K562 (cell line): ENCODE measurements around the gene ITIH6. TPM values are rescaled to one million over a fixed set of nuclear protein-coding genes. Genes with fewer than 3 reads are reported as not detected.

Experiments used
- ATAC-seq: fragments of 200-7000 bp; cut with Tn5 transposase; 3 replicates; pipeline ENCODE4 v1.9.1; 2020; ENCODE audit warnings: moderate library complexity
- BruUV-seq: library from RNA; stranded (reverse); fragments of 400-500 nt; replicated peaks from 2 replicates; lab custom pipeline; 2021; lab: Mats Ljungman, UMichigan
- CTCF ChIA-PET: fragments of 300-600 bp; formaldehyde crosslinking; extraction: SDS; loops from one replicate; lab custom pipeline; 2021; ENCODE audit warnings: low intra/inter-chr PET ratio; lab: Yijun Ruan, JAX
- POLR2A ChIA-PET: fragments of 300-600, 350-650 bp; sonication (Branson Sonifier 250); formaldehyde crosslinking; extraction: SDS; loops from one replicate; lab custom pipeline; 2021; ENCODE audit warnings: antibody characterized with exemption, inconsistent platforms; lab: Yijun Ruan, JAX
- DNase-seq, 4 experiments: peaks; one replicate each; pipeline versions ENCODE4 v3.0.0 to v3.0.0-alpha.2; 2011 to 2018; ENCODE audit warnings: low spot score in 3 of 4, mixed read lengths in 3 of 4; ENCODE audit errors: extremely low read depth in 1 of 4
- FAIRE-seq: peaks from 2 replicates; lab custom pipeline; 2011; peaks lifted over from hg19 to GRCh38; lab: Jason Lieb, UNC
- H2AFZ ChIP-seq: 2 replicates; pipeline ENCODE4 v1.6.0; 2011; ENCODE audit warnings: low read depth, low read length, control low read depth, inconsistent platforms
- H3K27ac ChIP-seq: fragments of 200-600 bp; 3 replicates; pipeline ENCODE4 v1.8.0; 2011; ENCODE audit warnings: low read depth, mild to moderate bottlenecking, control low read depth, inconsistent platforms, low read length, moderate library complexity, mixed read lengths; ENCODE audit errors: extremely low read depth
- H3K27me3 ChIP-seq, 2 experiments: fragments of 300-600 bp in 1 of 2; 2 replicates in 1 of 2; 3 replicates in 1 of 2; pipeline versions ENCODE4 v1.6.0 to v1.8.0; 2011; ENCODE audit warnings: inconsistent platforms in 2 of 2, low read length in 2 of 2, mild to moderate bottlenecking in 1 of 2, mixed read lengths in 1 of 2, moderate library complexity in 1 of 2; ENCODE audit not compliant: control insufficient read depth in 2 of 2, insufficient read depth in 2 of 2
- H3K36me3 ChIP-seq: fragments of 300-600 bp; 3 replicates; pipeline ENCODE4 v1.8.0; 2011; ENCODE audit warnings: mild to moderate bottlenecking, low read length, inconsistent platforms; ENCODE audit not compliant: control insufficient read depth, insufficient read depth
- H3K4me1 ChIP-seq, 2 experiments: fragments of 200-600 bp in 1 of 2; replicated peaks in 1 of 2; 2 replicates in 1 of 2; 3 replicates in 1 of 2; pipeline versions ENCODE4 v1.5.1 to v1.8.0; 2011; ENCODE audit warnings: inconsistent platforms in 2 of 2, low read length in 2 of 2, mild to moderate bottlenecking in 1 of 2, mixed read lengths in 1 of 2, moderate library complexity in 1 of 2; ENCODE audit not compliant: control insufficient read depth in 2 of 2, insufficient read depth in 2 of 2
- H3K4me2 ChIP-seq: 2 replicates; pipeline ENCODE4 v1.6.1; 2011; ENCODE audit warnings: low read length, control low read depth, inconsistent platforms, mixed read lengths; ENCODE audit not compliant: insufficient read depth
- H3K4me3 ChIP-seq: fragments of 200-600 bp; sonication (generic), shearing (Covaris generic); 2 replicates; pipeline ENCODE4 v1.5.1; 2016; ENCODE audit warnings: control low read depth, inconsistent platforms
- H3K79me2 ChIP-seq: fragments of 200-600 bp; 3 replicates; pipeline ENCODE4 v1.8.0; 2011; ENCODE audit warnings: low read length, inconsistent platforms; ENCODE audit not compliant: control insufficient read depth, insufficient read depth
- H3K9ac ChIP-seq, 2 experiments: 2 replicates each; pipeline versions ENCODE4 v1.6.0 to v1.6.1; 2011; ENCODE audit warnings: low read depth in 2 of 2, low read length in 2 of 2, control low read depth in 1 of 2, inconsistent platforms in 1 of 2, mild to moderate bottlenecking in 1 of 2, mixed read lengths in 1 of 2; ENCODE audit not compliant: insufficient read depth in 1 of 2
- H3K9me1 ChIP-seq: one replicate; pipeline ENCODE4 v1.6.0; 2011; ENCODE audit warnings: inconsistent platforms, mild to moderate bottlenecking, low read length, moderate library complexity; ENCODE audit not compliant: control insufficient read depth, insufficient read depth
- H3K9me3 ChIP-seq: replicated peaks from 2 replicates; pipeline ENCODE4 v1.5.1; 2011; ENCODE audit warnings: low read depth, low read length, inconsistent platforms; ENCODE audit not compliant: control insufficient read depth, insufficient read depth
- H4K20me1 ChIP-seq: replicated peaks from 2 replicates; pipeline ENCODE4 v1.6.1; 2011; ENCODE audit warnings: low read length, inconsistent platforms, mixed read lengths; ENCODE audit not compliant: control insufficient read depth, insufficient read depth
- EZH2 ChIP-seq: IDR thresholded peaks from 2 replicates; pipeline ENCODE4 v1.6.1; 2012; ENCODE audit warnings: low read depth, mild to moderate bottlenecking, inconsistent platforms, low read length, borderline replicate concordance
- GATA2 ChIP-seq: sonication (generic); formaldehyde crosslinking; IDR thresholded peaks from 2 replicates; pipeline ENCODE4 v1.4.0; 2020; ENCODE audit warnings: mild to moderate bottlenecking, missing genetic modification reagents
- ILK ChIP-seq: fragments of 450-650 bp; IDR thresholded peaks from 2 replicates; pipeline ENCODE4 v1.6.1; 2016; ENCODE audit warnings: missing genetic modification characterization, low read depth, mild to moderate bottlenecking, missing compliant biosample characterization, moderate library complexity, borderline replicate concordance
- MCM2 ChIP-seq: fragments of 450-650 bp; IDR thresholded peaks from 2 replicates; pipeline ENCODE4 v1.6.1; 2017; ENCODE audit warnings: low read depth, mild to moderate bottlenecking
- NFATC3 ChIP-seq: fragments of 450-650 bp; IDR thresholded peaks from 2 replicates; pipeline ENCODE4 v1.6.1; 2017; ENCODE audit warnings: mild to moderate bottlenecking
- NR4A1 ChIP-seq, 2 experiments: fragments of 250-450 bp in 1 of 2; fragments of 450-650 bp in 1 of 2; sonication (Bioruptor Pico) in 1 of 2; IDR thresholded peaks; 2 replicates each; pipeline versions ENCODE4 v1.4.0 to v1.6.1; 2016 to 2020; ENCODE audit warnings: mild to moderate bottlenecking in 2 of 2, missing compliant biosample characterization in 1 of 2, missing genetic modification characterization in 1 of 2, moderate library complexity in 1 of 2
- SNRNP70 ChIP-seq: fragments of 200-400 bp; formaldehyde crosslinking; optimal IDR thresholded peaks from 2 replicates; pipeline ENCODE3; 2017; ENCODE audit warnings: low read depth, low read length
- TRIM28 ChIP-seq: fragments of 450-650 bp; IDR thresholded peaks from 2 replicates; pipeline ENCODE4 v1.6.1; 2017
- ZBTB8A ChIP-seq: fragments of 450-650 bp; IDR thresholded peaks from 2 replicates; pipeline ENCODE4 v1.6.1; 2018; ENCODE audit warnings: mild to moderate bottlenecking, moderate library complexity; ENCODE audit not compliant: partially characterized antibody
- ZKSCAN3 ChIP-seq: fragments of 250-450 bp; sonication (Bioruptor Pico); IDR thresholded peaks from 2 replicates; pipeline ENCODE4 v1.4.0; 2020
- ZNF239 ChIP-seq: fragments of 250-450 bp; sonication (Bioruptor Pico); IDR thresholded peaks from 2 replicates; pipeline ENCODE4 v1.4.0; 2020; ENCODE audit warnings: mild to moderate bottlenecking
- ZNF431 ChIP-seq: sonication (generic); formaldehyde crosslinking; IDR thresholded peaks from 2 replicates; pipeline ENCODE4 v1.8.0; 2022; ENCODE audit warnings: mild to moderate bottlenecking, missing genetic modification reagents
- ZNF707 ChIP-seq: fragments of 250-450 bp; sonication (Bioruptor Pico); conservative IDR thresholded peaks from 2 replicates; pipeline ENCODE4 v1.8.0; 2022; ENCODE audit warnings: inconsistent platforms, mild to moderate bottlenecking, moderate library complexity
- ZNF780A ChIP-seq: fragments of 250-450 bp; sonication (Bioruptor Pico); IDR thresholded peaks from 2 replicates; pipeline ENCODE4 v1.5.0; 2021; ENCODE audit warnings: mild to moderate bottlenecking
- WGBS: fragments of 100-300 bp; shearing (Covaris generic); methylation state at CpG from one replicate; pipeline ENCODE4 v1.1.6; 2016; ENCODE audit warnings: low coverage, mixed read lengths; ENCODE audit not compliant: insufficient coverage; ENCODE audit errors: missing lambda C conversion rate; 5-methylcytosine and 5-hydroxymethylcytosine counted together
- in situ Hi-C: fragments of 300-500 bp; cut with MboI; formaldehyde crosslinking; loops from 4 replicates; pipeline ENCODE4 v1.15.0; 2018; ENCODE audit warnings: inconsistent platforms, mixed read lengths
- intact Hi-C: fragments of 100-400 bp; cut with micrococcal nuclease; formaldehyde crosslinking; loops from 2 replicates; pipeline ENCODE4 v1.14.2; 2022
- polyA plus RNA-seq, 8 experiments: library from polyadenylated mRNA; depleted of rRNA in 4 of 8; stranded (reverse) in 5 of 8; unstranded in 3 of 8; fragments of >200 nt; fragmentation: Nextera tagmentation in 2 of 8; fragmentation: Illumina TruSeq in 1 of 8; extraction: Ambion mirVana in 2 of 8; extraction: Trizol in 1 of 8; gene quantifications; 2 replicates each; pipeline versions ENCODE4 v1.2.1 to v1.2.3, GENCODE V29; 2011 to 2014; ENCODE audit warnings: inconsistent platforms in 1 of 8, missing spikeins in 1 of 8
- total RNA-seq, 7 experiments: library from RNA; depleted of rRNA in 6 of 7; stranded (reverse); fragments of >200 nt in 6 of 7; fragmentation: Illumina TruSeq in 2 of 7; extraction: Trizol in 2 of 7; gene quantifications; 2 replicates each; pipeline versions ENCODE4 v1.2.1 to v1.2.3, GENCODE V29; 2011 to 2021; ENCODE audit warnings: low replicate concordance in 1 of 7
- TF ChIP-seq, protein P1 (sequence below): sonication (generic); formaldehyde crosslinking; IDR thresholded peaks from 2 replicates; pipeline ENCODE4 v1.8.1; 2023; ENCODE audit warnings: mild to moderate bottlenecking, missing genetic modification reagents

ITIH6 gene
- total and polyA plus RNA-seq, 9 of the 15 experiments (the other 6 are each of a cell fraction or from before 2014, with no cell fraction given), result 0.03 TPM; not detected in 8

DNA sequence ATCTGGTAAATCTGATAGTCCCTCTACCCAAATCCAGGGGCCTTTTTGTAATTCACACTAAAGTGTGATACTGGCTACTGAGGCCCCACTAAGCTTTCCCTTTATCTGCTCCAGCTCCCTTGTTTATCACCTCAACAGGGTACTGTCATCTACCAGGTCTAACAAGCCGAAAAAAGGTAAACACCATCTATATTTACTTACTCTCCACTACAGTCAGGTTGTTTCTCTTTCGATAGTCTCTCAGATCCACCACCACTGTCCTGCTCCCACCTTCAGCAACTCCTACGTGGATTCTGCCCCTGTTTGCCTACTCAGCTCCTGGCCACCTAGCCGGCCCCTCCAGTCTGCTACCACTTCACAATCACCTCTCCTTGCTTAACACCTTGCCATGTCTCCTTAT, 3.3 kb downstream of the ITIH6 start:
- ChIA-PET POLR2A (no interaction called here), CTCF (no interaction called here)
- peaks cover 3 to 7% of the 10 kb centered on the region in 2 experiments; a peak in 1 of 5 replicates for H3K27me3 ChIP-seq
- H3K79me2 ChIP-seq, result no peaks in the 10 kb centered on the region
- no TSS peak for BruUV-seq
- intact Hi-C loops, result no loop called here
- ATAC-seq (no peak), FAIRE-seq (no peak), DNase-seq (no peak)
- no peak overlapping the region for H3K4me3 ChIP-seq
- no peak overlapping the region for H2AFZ ChIP-seq
- 0% methylated on average over 4 of the region's 4 CpGs for WGBS
- no peaks in the 10 kb centered on the region; a peak in 1 of 5 replicates for H3K4me1 ChIP-seq
- no peak overlapping the region for H3K4me2 ChIP-seq
- no peaks in the 10 kb centered on the region for H3K36me3 ChIP-seq
- H3K9ac ChIP-seq, result no peak overlapping the region
- H3K9me3 ChIP-seq, result no peaks in the 10 kb centered on the region
- H3K9me1 ChIP-seq, result no peaks in the 10 kb centered on the region
- in situ Hi-C loops, result no loop called here
- H4K20me1 ChIP-seq, result no peaks in the 10 kb centered on the region
- TF ChIP-seq ILK (tag) (no peak), NFATC3 (no peak), SNRNP70 (no peak)
- TF ChIP-seq, protein P1, sequence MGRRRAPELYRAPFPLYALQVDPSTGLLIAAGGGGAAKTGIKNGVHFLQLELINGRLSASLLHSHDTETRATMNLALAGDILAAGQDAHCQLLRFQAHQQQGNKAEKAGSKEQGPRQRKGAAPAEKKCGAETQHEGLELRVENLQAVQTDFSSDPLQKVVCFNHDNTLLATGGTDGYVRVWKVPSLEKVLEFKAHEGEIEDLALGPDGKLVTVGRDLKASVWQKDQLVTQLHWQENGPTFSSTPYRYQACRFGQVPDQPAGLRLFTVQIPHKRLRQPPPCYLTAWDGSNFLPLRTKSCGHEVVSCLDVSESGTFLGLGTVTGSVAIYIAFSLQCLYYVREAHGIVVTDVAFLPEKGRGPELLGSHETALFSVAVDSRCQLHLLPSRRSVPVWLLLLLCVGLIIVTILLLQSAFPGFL, result no peak
- TF ChIP-seq, all 486 proteins: peak for 0
- H3K27ac ChIP-seq, result no peak overlapping the region

DNA sequence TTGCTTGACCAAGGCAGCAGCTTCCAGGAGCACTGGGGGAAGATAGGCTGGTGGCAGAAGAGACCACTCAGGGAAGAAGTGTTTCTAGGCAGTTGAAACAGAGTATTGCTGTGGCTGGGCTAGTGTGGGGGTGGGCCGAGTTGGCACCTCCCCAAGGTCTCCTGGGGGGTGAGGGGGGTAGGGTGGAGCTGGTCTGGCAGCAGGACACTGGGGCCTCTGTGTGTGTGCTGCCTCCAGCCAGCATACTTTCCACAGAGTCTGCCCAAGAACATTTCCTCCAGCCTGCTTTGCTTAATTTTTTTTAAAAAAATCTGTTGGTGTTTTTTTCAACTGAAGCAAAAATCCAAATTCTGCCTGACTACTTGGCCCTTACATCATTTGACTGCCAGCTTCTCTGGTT, 4.0 kb downstream of the ITIH6 start:
- intact Hi-C loops, result no loop called here
- H3K36me3 ChIP-seq, result no peaks in the 10 kb centered on the region
- FAIRE-seq (no peak), DNase-seq (no peak), ATAC-seq (no peak)
- H3K4me3 ChIP-seq, result no peak overlapping the region
- H3K27ac ChIP-seq, result no peak overlapping the region
- WGBS, result 0% methylated on average over 1 of the region's 1 CpG
- ChIA-PET CTCF (no interaction called here), POLR2A (no interaction called here)
- no peaks in the 10 kb centered on the region for H3K9me1 ChIP-seq
- in situ Hi-C loops, result no loop called here
- no peak overlapping the region for H3K9ac ChIP-seq
- H2AFZ ChIP-seq, result no peak overlapping the region
- no TSS peak for BruUV-seq
- H3K9me3 ChIP-seq, result no peaks in the 10 kb centered on the region
- H3K27me3 ChIP-seq, result peaks cover 0 to 3% of the 10 kb centered on the region in 2 experiments; a peak in 1 of 5 replicates
- no peak overlapping the region for H3K4me2 ChIP-seq
- H3K4me1 ChIP-seq, result no peaks in the 10 kb centered on the region; a peak in 1 of 5 replicates
- no peak for TF ChIP-seq GATA2 (CRISPR knock-in tag)
- TF ChIP-seq TRIM28, result no peak
- TF ChIP-seq ZNF431, result no peak
- no peak for TF ChIP-seq ZNF707 (CRISPR knock-in tag)
- TF ChIP-seq EZH2, result no peak
- TF ChIP-seq ZNF239 (CRISPR knock-in tag), result no peak
- no peak for TF ChIP-seq ZBTB8A
- TF ChIP-seq ZKSCAN3 (CRISPR knock-in tag), result no peak
- TF ChIP-seq ZNF780A, result no peak
- TF ChIP-seq NR4A1 (CRISPR knock-in tag; IDR thresholded peaks at IDR 0.05), result no peak
- no peak for TF ChIP-seq NR4A1 (tag; IDR thresholded peaks at IDR 0.05)
- TF ChIP-seq MCM2, result no peak
- no peaks in the 10 kb centered on the region for H3K79me2 ChIP-seq
- no peaks in the 10 kb centered on the region for H4K20me1 ChIP-seq
